ENCODE results near the gene CDKAL1.
"Not testable (repeated sequence)": the region's sequence is repeated elsewhere in the genome, so short reads cannot be mapped to it uniquely, and the experiment has no call there.

The CDKAL1 gene

DNA sequence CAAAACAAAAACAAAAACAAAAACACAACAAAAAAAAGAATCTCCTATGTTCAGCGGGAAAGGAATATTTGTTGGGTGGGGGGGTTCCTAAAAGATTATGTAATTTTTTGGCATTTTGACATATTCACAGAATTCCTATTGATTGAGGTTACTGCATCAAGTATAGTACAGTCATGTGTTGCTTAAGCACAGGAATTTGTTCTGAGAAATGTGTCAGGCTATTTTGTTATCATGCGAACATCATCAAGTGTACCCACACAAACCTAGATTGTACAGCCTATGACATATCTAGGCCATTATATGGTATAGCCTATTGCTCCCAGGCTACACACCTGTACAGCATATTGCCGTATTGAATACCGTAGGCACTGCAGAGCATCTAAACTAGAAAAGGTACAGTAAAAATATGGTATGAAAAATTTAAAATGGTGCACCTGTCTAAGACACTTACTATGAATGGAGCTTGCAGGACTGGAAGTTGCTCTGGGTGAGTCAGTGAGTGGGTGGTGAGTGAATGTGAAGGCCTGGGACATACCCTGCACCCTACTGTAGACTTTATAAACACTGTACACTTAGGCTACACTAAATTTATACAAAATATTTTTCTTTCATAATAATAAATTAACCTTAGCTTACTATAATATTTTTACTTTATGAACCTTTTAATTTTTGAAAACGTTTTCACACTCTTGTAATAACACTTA lies 110.6 kb downstream of the CDKAL1 start:
- DNase-seq, result no peak

DNA sequence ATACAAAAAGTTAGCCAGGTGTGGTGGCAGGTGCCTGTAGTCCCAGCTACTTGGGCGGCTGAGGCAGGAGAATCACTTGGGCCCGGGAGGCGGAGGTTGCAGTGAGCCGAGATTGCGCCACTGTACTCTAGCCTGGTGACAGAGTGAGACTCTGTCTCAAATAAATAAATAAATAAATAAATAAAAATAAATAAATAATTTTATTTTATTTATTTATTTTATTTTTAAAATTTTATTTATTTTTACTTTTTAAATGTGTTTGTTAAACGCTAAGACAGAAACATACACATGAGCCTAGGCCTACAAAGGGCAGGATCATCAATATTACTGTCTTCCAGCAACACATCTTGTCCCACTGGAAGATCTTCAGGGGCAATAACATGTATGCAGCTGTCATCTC lies 111.3 kb downstream of the CDKAL1 start:
- DNase-seq, result not testable (repeated sequence)

DNA sequence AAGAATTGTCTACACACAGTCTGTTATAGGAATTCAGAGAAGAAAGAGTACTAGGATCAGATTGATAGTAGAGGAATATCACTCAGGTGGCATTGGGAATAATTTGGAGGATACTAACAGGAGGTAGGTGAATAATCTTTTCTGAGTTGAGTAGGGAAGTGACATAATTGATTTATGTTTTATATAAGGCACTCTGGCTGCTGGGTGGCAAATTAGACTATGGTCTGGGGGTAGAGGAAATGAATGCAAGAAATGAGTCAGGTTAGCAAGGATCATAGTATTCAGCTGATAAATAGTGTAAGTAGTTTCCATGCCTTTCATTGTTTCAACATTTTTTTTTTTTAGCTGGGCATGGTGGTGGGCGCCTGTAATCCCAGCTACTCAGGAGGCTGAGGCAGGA lies 113.3 kb downstream of the CDKAL1 start:
- DNase-seq, result no peak

DNA sequence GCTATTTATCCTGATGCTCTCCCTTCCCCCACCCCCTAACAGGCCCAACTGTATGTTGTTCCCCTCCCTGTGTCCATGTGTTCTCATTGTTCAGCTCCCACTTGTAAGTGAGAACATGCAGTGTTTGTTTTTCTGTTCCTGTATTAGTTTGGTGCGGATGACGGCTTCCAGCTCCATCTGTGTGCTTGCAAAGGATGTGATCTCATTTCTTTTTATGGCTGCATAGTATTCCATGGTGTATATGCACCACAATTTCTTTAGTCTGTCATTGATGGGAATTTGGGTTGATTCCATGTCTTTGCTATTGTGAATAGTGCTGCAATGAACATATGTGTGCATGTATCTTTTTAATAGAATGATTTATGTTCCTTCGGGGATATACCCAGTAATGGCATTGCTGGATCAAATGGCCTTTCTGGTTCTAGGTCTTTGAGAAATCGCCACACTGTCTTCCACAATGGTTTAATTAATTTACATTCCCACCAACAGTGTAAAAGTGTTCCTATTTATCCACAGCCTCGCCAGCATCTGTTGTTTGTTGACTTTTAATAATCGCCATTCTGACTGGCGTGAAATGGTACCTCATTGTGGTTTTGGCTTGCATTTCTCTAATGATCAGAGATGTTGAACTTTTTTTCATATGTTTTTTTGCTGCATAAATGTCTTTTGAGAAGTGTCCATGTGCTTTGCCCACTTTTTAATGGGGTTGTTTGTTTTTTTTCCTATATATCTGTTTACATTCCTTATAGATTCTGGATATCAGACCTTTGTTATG lies 115.6 kb downstream of the CDKAL1 start:
- DNase-seq, result not testable (repeated sequence)

DNA sequence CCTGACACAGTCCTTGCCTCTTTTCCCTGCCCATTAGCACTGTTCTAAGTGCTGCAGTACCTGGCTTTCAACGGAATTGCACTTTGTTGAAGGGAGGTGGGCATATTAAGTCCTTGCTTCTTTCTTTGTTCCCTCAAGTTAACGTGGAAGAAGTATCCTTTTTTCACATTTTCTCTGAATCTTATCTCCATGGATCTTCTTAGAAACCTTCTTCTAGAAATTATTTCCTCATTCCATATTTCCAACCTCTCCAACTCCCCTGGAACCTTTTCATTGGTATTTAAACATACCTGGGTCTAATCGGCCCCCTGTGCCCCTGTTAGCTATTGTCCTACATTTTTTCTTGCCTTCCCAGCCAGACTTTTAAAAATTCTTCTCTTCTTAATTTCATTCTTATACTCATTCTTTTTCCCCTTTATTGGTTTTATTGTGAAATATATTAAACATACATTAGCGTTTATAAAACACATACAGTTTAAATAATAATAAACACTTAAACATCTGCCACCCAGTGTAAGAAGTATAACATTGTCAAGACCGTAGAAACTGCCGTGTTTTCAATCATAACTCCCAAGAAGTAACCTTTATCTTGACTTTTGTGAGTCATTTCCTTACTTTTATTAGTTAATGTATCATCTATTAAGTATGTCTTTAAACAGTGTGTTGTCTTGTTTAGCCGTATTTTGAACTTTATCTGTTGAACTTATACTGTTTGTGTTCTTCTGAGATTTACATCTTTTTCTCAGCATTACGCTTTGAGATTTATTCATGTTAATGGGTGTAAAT lies 118.2 kb downstream of the CDKAL1 start:
- no peak for DNase-seq

DNA sequence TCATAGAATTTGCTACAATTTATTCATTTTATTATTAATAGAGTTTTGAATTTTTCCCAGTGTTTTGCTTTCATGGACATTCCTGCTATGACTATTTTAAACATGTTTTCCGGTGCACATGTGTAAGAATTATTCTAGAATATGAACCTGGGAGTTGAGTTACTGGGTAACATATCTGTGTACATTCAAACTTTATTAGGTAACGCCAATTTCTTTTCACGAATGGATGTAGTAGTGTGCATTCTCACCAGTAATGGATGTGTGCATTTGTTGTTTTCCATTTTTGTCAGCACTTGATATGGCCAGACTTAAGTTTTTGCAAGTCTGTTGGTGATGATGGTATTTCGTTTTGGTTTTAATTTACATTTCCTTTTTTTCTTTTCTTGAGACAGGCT lies 118.8 kb downstream of the CDKAL1 start:
- DNase-seq, result no peak

DNA sequence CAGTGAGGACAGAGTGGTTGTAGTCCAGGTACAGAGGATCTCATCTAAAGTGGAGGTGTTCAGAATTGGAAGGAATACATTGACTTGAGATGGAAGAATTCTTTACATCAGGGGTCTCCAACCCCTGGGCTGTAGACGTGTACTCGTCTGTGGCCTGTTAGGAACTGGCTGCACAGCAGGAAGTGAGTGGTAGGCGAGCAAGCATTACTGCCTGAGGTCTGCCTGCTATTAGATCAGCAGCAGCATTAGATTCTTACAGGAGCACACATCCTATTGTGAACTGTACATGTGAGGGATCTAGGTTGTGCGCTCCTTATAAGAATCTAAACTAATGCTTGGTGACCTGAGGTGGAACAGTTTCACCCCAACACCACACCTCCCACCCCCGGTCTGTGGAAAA lies 121.1 kb downstream of the CDKAL1 start:
- DNase-seq, result no peak

DNA sequence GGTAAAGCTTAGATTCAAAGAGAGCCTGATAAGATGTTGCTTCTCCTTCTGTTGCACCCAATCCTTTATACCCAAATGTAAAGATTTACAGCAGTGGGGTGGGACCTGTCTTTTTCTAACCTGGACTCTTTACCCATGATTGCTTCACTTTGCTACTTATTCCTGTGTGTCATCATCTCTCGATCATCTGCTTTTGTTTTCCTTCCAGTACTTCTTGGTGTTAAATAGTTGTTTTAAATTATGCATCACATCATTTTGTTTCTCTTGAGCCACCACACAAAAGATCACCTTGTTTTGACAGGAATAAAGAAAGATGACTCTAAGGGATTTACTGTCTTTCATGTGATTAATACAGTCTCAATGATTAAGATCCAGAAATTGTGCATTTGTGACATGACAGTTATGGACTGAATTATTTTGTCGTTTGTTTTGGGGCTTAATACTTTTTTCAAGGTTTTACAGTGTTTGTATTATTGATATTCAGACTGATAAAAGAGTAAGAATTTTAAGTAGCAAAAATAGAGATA lies 123.1 kb downstream of the CDKAL1 start:
- no peak for DNase-seq

DNA sequence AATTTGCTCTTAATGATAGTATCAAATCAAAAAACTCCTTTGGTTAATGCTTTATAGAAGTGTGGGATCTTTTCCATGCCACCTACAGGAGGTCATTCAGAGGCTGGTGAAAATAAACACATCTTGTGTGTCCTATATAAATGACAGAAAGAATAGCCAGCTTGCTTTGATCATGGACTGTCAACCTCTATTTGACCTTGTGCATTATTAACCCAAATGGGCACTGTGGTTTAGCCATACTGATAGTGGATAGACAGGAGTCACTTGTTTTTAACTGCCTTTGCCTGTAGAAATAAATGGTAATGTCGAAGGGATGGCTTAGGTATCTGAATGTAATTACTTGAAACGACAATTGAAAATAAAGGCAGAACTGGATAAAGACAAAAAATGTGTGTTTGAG lies 123.8 kb downstream of the CDKAL1 start:
- no peak for DNase-seq

DNA sequence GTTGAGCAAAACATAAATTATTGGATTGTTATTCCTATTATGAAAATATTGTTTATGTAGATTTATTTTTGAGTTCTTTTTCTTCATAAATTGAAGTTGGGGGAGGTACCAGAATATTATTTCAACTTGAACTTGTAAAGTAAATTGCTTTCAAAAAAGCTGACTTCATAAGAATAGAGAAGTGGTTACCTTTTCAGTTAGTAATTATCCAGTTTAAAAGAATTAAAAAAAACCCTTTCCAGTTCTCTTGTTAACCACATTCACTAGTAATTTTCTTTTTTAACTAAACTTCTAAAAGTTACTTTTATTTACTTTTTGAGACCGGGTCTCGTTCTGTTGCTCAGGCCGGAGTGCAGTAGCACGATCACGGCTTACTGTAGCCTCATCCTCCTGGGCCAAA lies 124.3 kb downstream of the CDKAL1 start:
- no peak for DNase-seq

DNA sequence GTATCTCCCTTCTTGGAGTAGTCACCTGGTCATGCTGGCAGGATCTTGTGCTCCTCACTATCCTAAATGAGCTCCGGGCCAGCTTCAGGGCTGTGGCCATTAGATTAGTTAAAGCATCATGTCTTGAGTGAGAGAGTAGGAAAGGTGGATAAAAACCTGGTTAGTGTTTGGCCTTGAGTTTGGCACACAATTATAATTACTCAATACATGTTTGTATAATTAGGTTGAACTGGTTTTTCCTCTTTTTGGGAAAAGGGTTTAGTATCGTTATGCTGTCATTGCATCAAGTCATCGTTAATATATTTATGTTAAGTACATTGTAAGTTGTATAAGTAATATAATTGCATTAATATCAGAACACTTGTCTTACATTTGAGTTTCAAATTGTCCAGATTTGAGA lies 126.3 kb downstream of the CDKAL1 start:
- no peak for DNase-seq

DNA sequence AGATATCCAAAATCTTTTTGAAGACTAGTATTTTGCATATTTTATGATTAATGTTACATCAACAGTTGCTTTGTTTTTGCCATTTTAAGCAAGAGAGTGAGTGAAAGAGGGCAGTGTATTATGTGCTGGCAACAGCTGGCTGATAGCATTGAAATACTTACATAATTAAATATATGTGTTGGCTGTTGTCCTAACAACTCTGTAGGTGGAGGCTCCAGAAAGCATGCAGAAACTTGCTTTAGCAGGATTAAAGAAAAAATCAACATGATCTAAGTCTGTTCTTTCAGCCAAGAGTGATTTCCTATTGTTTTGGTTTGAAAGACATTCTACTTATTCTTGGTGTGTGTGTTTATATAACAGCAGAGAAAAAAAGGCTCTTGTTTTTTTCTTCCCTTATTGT lies 127.5 kb downstream of the CDKAL1 start:
- no peak for DNase-seq

DNA sequence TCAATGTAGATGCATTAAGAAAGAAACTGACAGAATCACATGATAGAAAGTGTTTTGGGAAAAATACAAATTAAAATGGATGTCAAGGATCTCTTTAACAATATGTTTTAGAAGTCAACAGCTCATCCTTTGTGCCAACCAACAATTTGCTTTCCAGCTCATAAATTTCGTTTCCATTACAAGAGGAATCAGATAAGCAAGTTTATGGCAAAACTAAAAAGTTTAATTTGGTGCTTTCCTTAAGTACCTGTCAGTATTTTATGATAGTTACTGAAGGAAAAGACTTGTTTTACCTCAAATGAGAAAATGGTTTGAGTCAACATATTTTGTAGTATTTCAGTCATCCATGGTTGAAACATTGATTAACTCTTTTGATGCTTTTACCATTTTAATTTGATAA lies 130.0 kb downstream of the CDKAL1 start:
- DNase-seq, result no peak

DNA sequence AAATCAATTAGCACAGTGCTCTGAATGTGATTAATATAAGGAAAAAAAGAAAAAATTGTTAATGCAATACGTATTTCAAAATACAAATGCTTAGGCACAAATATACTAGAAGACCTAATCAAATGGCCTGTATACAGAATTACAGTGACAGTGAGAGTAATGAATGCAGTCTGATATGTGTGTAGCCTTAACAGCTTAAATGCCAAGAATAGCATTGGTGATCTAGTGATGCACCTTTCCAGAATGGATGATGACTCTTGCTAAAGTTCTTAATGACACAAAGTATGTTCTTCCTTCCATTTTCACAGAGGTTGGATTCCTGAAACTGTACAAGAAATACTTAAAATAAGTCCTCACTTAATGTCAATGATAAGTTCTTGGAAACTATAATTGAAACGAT lies 131.0 kb downstream of the CDKAL1 start:
- DNase-seq, result no peak

DNA sequence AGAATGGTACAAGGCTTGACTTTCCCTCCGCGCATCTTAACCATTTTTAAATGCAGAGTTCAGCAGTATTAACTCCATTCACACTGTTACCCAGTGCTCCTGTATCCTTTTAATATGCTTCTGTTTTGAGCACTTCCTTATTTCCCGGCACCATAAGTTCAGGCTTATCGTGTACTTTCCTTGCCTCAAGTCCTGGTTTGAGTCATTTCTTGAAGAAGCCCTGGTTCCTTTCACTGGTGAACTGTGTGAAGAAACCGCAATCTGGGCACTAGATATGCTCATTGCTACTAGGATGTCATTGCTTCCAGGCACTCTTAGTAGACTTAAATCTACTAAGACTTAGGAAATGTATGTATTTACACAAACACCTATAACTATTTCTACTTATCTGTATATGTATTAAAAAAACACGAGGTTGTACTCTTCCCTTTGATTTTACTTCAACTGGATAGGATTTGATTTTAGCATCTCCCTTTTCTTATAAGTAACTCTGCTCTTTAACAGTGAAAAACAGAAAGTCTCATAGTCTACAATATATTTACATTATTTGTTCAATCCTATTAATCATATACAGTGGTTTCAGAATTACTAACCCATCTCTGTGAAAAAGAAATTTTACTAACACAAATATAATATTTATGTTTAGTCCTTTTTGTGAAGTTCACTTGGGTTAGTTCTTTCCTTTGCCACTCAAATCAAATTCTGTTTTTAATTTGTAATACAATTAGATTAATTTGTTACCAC lies 135.5 kb downstream of the CDKAL1 start:
- DNase-seq, result no peak

DNA sequence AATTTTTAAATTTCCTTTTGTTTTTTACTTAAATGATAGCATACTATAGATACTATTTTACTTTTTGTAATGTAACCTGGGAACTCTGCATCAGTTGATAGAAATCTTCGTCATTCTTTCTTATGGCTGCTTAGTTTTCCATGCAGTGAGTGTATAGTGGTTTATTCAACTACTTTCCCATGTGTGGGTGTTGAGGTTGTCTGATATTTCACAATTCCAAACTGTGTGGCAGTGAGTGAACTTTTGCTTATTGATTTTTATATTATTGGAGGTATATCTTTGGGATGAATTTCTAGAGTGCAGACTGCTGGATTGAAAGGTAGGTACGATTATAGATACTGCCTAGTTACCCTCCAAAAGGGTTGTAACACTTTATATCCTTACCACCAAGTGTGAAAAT lies 136.5 kb downstream of the CDKAL1 start:
- no peak for DNase-seq

DNA sequence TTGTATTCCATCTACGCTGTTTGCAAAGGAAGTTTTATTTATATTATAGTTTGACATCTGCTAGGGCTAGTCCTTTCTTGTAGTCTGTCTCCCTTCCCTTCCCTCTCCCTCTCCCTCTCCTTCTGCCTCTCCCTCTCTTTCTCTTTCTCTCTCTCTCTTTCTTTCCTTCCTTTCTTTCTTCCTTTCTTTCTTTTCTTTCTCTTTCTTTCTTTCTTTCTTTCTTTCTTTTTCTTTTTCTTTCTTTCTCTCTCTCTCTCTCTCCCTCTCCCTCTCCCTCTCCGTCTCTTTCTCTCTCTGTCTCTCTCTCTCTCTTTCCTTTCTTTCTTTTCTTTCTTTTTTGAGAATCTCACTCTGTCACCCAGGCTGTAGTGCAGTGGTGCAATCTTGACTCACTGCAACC lies 137.8 kb downstream of the CDKAL1 start:
- DNase-seq, result no peak

DNA sequence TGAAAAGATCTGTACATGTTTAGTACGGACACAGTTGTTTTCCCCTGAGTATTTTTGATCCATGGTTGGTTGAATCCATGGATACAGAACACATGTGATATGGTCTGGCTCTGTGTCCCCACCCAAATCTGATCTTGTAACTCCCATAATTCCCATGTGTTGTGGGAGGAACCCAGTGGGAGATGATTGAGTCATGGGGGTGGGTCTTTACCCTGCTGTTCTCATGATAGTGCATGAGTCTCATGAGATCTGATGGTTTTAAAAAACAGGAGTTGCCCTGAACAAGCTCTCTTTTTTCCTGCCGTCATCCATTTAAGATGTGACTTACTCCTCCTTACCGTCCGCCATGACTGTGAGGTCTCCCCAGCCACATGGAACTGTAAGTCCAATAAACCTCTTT lies 139.2 kb downstream of the CDKAL1 start:
- no peak for DNase-seq

DNA sequence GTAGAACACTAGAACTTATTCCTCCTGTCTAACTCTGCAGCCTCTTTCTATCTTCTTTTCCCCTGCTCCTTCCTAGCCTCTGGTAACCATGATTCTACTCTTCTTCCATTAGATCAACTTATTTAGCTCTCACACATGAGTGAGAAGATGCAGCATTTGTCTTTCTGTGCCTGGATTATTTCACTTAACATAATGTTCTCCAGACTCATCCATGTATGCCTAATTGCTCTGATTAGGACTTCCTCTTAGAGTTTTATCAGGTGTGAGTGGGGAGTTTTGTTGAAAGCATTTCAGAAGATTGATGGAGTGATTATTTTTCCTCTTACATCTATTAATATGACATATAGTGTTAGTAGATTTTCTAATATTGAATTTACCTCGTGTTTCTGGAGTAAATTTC lies 140.4 kb downstream of the CDKAL1 start:
- DNase-seq, result no peak

DNA sequence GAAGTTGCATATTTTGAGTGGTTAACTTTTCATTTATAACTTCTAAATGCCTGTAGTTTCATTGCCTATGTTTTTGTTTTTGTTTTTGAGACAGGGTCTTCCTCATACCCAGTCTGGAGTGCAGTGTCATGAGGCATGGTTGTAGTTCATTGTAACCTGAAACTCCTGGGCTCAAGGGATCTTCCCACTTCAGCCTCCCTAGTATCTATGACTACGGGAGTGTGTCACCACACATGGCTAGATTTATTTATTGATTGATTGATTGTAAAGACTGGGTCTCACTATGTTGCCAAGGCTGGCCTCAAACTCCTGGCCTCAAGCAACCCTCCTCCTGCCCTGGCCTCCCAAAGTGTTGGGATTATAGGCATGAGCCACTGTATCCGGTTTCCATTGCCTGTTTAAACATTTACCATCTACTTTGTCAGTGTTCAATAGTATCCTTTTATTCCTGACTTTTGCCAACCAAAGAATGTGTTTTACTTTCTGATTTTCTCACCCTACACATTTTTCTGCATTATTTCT lies 144.6 kb downstream of the CDKAL1 start:
- DNase-seq, result no peak

DNA sequence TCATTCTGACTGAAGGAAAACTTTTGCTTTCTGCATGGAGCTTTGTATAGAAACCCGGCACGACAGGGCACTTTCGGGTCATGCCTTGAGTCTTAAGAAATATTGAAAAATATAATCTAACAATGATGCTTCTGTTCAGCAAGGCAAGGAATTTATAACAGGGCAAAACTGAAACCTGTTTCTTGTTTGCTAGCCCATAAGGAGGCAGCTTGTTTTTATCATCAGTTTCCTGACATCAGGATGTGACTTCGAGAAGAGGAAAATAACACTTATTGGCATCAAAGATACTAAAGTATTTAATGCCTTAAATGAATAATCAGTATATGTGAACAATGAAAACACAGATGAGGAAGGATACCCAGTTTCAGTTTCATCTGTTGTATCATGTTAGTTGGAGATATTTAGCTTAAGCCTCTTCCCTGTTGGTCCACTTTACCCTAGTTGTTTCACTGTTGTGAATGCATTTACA lies 146.5 kb downstream of the CDKAL1 start:
- no peak for DNase-seq

DNA sequence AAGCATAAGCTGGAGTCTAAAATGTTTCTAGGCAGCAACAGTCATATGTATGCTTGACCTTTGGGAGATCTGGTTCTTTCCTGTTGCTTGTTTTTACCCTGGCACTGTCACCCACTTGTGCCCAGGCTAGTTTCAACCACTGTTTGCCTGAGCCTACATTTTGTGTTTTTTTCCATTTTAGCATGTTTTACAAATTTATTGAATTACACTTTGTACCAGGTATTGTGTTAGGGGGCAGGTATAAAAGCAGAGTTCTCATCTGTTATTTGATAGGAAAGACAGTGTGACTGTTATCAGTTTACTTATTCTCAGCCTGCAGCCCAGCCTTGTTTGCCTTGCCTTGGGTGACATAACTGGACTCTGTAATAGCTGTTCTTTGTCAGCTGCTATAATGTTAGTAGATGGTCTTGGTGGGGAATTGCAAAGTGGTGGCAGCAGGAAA lies 147.0 kb downstream of the CDKAL1 start:
- no peak for DNase-seq

DNA sequence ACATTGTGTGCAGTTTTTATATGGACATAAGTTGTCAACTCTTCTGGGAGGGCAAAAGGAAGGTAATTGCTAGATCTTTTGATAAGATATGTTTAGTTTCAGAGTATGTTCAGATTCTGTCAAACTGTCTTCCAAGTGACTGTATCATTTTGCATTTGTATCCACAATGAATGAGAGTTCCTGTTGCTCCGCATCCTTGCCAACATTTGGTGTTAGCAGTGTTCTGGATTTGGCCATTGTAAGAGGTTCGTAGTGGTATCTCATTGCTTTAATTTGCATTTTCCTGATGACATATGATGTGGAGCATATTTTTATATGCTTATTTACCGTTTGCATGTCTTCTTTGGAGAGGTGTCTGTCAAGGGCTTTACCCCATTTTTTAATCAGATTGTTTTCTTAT lies 150.2 kb downstream of the CDKAL1 start:
- no peak for DNase-seq
